Large intestine (tissue), 3 donors: Measurements from ENCODE around the gene LRRC74B. TPM values are rescaled to one million over a fixed set of nuclear protein-coding genes. Genes with fewer than 3 reads are reported as not detected.
"Not testable (repeated sequence)": the region's sequence is repeated elsewhere in the genome, so short reads cannot be mapped to it uniquely, and the experiment has no call there.

Experiments
- DNase-seq, 2 donors: peaks; one replicate each; pipeline versions ENCODE4 v3.0.0 to v3.0.0-alpha.2; 2013
- H3K27ac ChIP-seq: one replicate; pipeline ENCODE4 v1.5.1; 2013; ENCODE audit warnings: low read length
- H3K27me3 ChIP-seq: 2 replicates; pipeline ENCODE4 v1.6.1; 2013; ENCODE audit warnings: low read length; ENCODE audit not compliant: control insufficient read depth, insufficient read depth
- H3K36me3 ChIP-seq: 2 replicates; pipeline ENCODE4 v1.6.1; 2013; ENCODE audit warnings: low read length; ENCODE audit not compliant: control insufficient read depth, insufficient read depth
- H3K4me1 ChIP-seq: one replicate; pipeline ENCODE4 v1.6.1; 2013; ENCODE audit warnings: low read length; ENCODE audit not compliant: control insufficient read depth, insufficient read depth
- H3K4me3 ChIP-seq: one replicate; pipeline ENCODE4 v1.5.1; 2013; ENCODE audit warnings: low read length
- H3K9me3 ChIP-seq: one replicate; pipeline ENCODE4 v1.6.1; 2013; ENCODE audit warnings: mild to moderate bottlenecking, low read depth, low read length, moderate library complexity; ENCODE audit not compliant: control insufficient read depth
- WGBS: methylation state at CpG from one replicate; pipeline ENCODE4 v1.1.5; 2013; ENCODE audit warnings: low lambda C conversion rate; ENCODE audit not compliant: insufficient coverage; 5-methylcytosine and 5-hydroxymethylcytosine counted together
- polyA plus RNA-seq: library from polyadenylated mRNA; unstranded; fragments of 120-200 nt; gene quantifications from one replicate; pipeline ENCODE4 v1.2.1, GENCODE V29; 2013

LRRC74B gene
- polyA plus RNA-seq, 1 donor = 0.22 TPM

DNA sequence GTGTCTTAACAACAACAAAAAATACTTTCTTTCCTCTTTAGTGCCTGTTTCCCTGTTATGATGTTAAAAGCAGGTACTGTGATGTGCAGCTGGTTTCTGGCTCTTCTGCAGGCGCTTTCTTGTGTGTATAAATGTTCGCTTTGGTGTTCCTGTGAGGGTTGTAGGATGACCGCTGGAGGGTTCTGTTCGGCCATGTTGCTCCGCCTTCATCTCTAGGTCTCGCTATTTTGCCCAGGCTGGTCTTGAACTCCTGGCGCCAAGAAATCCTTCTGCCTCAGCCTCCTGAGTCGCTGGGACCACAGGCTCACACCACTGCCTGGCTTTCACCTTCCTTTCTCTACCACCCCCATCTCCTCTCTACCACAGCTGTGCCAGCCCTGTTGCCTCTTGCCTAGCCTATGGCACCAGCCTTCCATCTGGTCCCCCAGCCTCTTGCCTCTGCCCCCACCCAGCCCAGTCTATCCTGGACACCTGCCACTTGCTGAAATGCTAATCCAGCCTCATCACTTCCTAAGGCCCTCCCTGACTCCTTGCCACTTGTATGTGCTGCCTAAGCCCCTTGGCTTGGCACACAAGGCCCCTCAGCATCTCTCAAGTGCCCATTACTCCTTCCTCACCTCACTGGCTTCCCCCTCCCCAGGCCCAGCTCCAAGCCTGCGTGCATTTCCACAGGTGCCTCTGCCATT is 5.5 kb downstream of the LRRC74B start:
- no peaks in the 10 kb centered on the region for H3K36me3 ChIP-seq

DNA sequence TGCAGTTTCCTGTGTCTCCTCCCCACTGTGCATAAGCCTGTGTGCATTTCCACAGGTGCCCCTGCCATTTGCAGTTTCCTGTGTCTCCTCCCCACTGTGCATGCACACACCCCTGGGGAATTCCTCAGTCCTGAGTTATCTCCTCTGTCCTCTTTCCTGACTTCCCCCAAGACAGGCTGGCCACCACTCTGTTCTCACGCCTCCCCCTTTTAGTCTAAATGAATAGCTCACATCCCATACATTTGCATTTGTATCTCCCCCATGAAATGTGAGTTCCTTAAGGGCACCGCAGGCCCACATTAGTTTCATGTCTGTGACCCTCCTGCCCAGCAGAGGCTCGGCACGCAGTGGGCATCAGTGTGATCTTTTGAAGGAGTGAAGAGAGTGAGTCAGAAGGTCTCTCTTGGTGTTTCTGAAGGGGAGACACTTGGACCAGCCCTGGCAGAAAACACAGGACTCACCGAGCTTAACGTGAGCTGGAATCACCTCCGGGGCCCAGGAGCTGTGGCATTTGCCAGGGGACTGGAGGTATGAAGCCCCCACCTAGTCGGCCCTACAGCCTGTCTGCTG is 6.2 kb downstream of the LRRC74B start:
- no peak overlapping the region for H3K4me3 ChIP-seq
- no peak for DNase-seq
- no CpG with 5 or more reads among the region's 8 CpGs for WGBS

More for the DNA sequence above, 5.5 kb downstream of the LRRC74B start:
- Histone ChIP-seq H3K27ac (no peak overlapping the region), H3K9me3 (no peaks in the 10 kb centered on the region), H3K4me1 (no peaks in the 10 kb centered on the region), H3K4me3 (no peak overlapping the region), H3K27me3 (no peaks in the 10 kb centered on the region)
- WGBS = 80% methylated on average over 2 of the region's 9 CpGs
- no peak for DNase-seq

DNA sequence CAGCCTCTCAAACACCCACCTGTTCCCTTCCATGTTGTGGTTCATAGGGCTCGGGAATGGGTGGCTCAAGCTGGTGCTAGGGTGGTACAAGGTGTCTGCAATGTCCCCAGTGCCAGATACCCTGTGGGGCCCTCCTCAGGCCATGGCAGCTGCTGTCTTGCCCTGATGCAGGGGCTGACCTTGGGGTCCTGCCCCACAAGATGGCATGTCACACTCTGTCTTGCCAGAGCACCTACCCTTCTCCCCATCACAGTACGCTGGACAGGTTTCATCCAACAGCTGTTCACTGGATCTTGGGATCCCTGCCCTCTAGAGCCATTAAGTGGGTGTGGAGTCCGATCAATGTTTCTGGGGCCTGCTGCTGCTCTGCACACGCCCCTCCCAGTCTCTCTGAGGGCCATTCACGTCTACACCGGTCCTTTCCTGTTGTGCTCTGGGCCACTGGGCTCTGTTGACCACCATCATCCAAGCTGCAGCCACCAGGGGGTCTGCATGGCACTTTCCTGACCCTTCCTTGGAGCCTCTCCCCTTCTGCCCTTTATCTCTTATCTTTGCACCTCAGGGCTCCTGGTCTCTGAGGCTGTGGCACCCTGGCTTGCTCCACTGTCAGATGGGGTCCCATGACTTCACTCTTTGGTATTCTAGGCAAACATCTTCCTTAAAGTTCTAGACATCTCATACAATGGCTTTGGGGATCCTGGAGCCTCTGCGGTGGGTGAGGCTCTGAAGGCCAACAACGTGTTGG is 7.1 kb downstream of the LRRC74B start:
- DNase-seq = no peak
- no CpG with 5 or more reads among the region's 8 CpGs for WGBS
- Histone ChIP-seq H3K36me3 (no peaks in the 10 kb centered on the region), H3K4me3 (no peak overlapping the region), H3K9me3 (no peaks in the 10 kb centered on the region), H3K27ac (no peak overlapping the region), H3K27me3 (no peaks in the 10 kb centered on the region), H3K4me1 (no peaks in the 10 kb centered on the region)

More for the DNA sequence above, 6.2 kb downstream of the LRRC74B start:
- no peak overlapping the region for H3K27ac ChIP-seq
- H3K9me3 ChIP-seq = no peaks in the 10 kb centered on the region
- no peaks in the 10 kb centered on the region for H3K27me3 ChIP-seq
- no peaks in the 10 kb centered on the region for H3K4me1 ChIP-seq
- no peaks in the 10 kb centered on the region for H3K36me3 ChIP-seq

DNA sequence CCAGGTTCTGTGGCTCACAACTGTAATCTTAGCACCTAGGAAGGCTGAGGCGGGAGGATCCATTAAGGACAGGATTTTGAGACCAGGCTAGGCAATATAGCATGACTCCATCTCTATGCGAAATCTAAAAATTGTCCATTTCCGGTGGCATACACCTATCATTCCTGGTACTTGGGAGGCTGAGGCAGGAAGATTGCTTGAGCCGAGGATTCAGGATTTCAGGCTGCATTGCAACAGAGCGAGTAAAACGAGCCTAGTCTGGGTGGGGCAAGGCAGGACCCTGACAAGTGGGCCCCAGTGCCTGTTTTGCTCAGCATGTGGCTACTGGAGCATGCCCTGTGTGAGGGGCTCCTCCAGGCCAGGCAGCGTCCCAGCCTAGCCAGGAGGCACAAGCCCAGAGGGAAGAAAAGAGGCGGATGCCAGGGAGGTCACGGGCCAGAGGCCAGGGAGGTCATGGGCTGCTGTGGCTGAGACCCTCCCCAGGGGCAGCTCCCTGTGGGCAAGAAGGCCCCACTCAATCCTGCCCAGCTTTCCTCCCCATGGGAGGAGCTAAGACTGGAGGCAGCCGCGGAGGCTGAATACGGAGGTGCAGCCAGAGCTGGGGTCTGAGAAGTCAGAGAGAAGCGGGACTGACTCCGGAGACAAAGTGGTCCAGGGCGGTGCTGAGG is 8.4 kb downstream of the LRRC74B start:
- no CpG with 5 or more reads among the region's 15 CpGs for WGBS
- H3K27me3 ChIP-seq = no peaks in the 10 kb centered on the region
- H3K36me3 ChIP-seq = no peaks in the 10 kb centered on the region
- no peak overlapping the region for H3K4me3 ChIP-seq
- no peaks in the 10 kb centered on the region for H3K9me3 ChIP-seq
- H3K27ac ChIP-seq = no peak overlapping the region
- no peaks in the 10 kb centered on the region for H3K4me1 ChIP-seq
- DNase-seq = no peak

DNA sequence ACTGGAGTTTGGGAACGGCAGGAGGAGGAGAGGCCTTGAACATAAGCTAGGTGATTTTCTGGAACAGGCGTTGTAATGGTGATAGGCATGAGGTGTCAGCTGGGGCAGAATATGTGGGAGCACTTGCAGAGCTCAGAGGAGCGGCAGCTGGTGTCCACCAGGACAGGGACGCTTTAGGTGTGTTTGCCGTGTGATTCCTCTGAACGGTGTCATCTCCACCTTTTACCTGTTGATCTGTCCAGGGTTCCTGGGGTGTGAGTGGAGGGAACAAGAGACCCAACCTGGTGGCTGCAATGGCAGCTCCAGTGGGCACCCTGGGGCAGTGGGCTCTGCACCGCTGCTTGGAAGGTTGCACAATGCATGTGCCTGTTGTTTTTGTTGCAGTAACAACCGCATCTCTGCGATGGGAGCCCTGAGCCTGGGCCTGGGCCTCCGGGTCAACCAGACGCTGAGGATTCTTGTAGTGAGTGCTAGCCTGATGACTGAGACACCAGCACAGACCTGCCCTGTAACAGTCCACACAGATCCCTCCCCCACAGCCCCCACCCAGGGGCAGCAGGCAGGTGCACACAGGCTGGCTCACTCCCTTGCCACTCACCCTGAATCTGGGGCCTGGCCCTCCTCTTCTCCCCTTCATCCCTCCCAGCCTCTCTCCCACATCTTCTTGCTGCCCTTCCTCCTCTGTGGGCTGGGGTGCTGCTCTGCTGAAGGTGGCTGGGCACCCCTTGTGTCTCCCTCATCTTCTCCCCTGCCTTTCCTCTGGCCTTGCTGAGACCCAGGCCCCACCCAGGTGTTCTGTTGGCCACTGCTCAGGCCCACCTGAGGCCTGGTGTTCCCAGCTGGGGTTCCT is 9.2 kb downstream of the LRRC74B start:
- Histone ChIP-seq H3K4me1 (no peaks in the 10 kb centered on the region), H3K36me3 (no peaks in the 10 kb centered on the region), H3K4me3 (no peak overlapping the region), H3K9me3 (no peaks in the 10 kb centered on the region), H3K27me3 (no peaks in the 10 kb centered on the region), H3K27ac (no peak overlapping the region)
- WGBS = no CpG with 5 or more reads among the region's 11 CpGs
- DNase-seq = no peak

DNA sequence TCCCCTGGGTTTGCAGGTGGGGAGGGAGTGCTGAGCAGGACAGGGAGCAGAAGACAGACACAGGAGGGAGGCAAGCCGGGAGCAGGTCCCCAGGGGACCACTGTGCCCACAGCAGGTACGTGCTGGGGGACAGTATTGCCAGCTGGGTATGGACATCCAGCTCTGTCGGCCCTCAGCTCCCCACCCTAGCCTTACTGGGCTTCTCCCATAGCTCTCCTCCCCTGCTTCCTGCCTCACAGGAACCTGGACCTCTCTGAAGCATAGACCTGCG is 9.8 kb downstream of the LRRC74B start:
- H3K27me3 ChIP-seq = no peaks in the 10 kb centered on the region
- no peak overlapping the region for H3K4me3 ChIP-seq
- no peaks in the 10 kb centered on the region for H3K4me1 ChIP-seq
- no peak overlapping the region for H3K27ac ChIP-seq
- no CpG with 5 or more reads among the region's 4 CpGs for WGBS
- H3K9me3 ChIP-seq = no peaks in the 10 kb centered on the region
- H3K36me3 ChIP-seq = no peaks in the 10 kb centered on the region
- DNase-seq = no peak

DNA sequence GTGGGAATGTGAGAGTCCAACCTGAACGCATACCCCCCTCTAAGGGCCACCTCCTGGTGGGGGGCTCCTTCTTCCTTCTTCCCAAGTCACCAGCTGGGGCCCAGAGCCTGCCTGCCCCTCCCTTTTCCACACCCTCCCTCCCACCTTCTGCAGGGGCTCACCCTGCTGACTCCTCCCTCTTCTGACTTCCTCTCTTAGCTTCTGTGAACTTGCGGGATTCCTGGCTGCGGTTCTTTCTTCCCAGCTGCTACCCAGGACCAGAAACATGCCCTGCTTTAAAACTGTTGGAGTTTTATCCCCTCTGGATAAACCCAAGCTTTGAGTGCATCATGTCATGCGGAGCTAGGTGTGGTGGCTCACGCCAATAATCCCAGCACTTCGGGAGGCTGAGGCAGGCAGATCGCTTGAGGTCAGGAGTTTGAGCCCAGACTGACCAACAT is 10.2 kb downstream of the LRRC74B start:
- H3K4me1 ChIP-seq = no peaks in the 10 kb centered on the region
- 100% methylated on average over 1 of the region's 7 CpGs for WGBS
- no peaks in the 10 kb centered on the region for H3K27me3 ChIP-seq
- no peak overlapping the region for H3K27ac ChIP-seq
- DNase-seq = no peak
- no peaks in the 10 kb centered on the region for H3K9me3 ChIP-seq
- no peaks in the 10 kb centered on the region for H3K36me3 ChIP-seq
- H3K4me3 ChIP-seq = no peak overlapping the region

DNA sequence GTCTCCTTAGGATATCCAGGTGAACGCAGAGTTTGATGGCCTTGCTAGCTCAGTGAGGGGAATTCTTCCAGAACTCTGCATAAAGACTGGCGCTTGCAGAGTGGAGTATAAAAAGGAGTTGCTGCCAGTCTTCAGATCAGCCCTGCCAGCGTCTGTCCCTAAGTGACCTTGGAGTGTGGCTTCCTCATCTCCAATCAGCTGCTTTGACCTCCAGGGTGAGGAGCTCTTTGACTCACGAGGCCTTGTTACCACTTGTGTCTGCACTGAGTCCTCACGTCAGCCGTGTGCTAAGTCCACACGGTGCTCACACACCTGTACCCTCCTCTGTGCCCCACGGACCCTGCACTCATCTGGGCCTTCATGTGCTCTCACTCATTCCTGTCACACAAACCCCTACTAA is 14.6 kb downstream of the LRRC74B start:
- not testable (repeated sequence) for H3K9me3 ChIP-seq

DNA sequence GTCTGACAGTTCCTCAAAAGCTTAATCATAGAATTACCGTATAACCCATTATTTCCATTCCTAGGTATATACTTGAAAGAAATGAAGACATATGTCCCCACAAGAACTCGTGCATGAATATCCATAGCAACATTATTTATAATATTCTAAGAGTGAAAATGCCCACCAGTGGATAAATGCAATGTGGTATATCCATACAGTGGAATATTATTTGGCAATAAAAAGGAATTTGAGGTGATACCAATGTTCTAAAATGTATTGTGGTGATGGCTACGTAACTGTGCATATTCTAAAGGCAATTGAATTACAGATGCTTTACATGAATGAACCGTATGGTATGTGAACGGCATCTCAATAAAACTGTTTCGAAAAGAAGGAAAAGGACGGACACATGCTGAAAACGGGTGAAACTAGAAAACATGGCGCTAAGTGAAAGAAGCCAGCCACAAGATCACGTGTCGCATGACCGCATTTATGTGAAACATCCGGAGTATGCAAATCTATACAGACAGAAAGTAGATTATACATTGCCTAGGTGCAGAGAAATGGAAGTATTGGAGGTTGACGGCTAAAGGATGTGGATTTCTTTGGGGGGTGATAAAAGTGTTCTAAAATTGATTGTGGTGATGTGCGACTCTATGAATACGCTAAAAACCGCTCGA is 16.0 kb downstream of the LRRC74B start:
- not testable (repeated sequence) for H3K9me3 ChIP-seq, DNase-seq, H3K4me1 ChIP-seq, H3K27ac ChIP-seq, H3K36me3 ChIP-seq, H3K4me3 ChIP-seq, H3K27me3 ChIP-seq
- WGBS = 100% methylated on average over 1 of the region's 18 CpGs

More for the DNA sequence above, 14.6 kb downstream of the LRRC74B start:
- H3K4me3 ChIP-seq, H3K4me1 ChIP-seq, H3K27me3 ChIP-seq, H3K36me3 ChIP-seq, DNase-seq, H3K27ac ChIP-seq: not testable (repeated sequence)
- no CpG with 5 or more reads among the region's 8 CpGs for WGBS
